Measurements from ENCODE around the gene MECP2. TPM values are rescaled to one million over a fixed set of nuclear protein-coding genes. Genes with fewer than 3 reads are reported as not detected.
"Not testable (repeated sequence)": the region's sequence is repeated elsewhere in the genome, so short reads cannot be mapped to it uniquely, and the experiment has no call there.

Gene MECP2
- total RNA-seq, 1 donor from 2014 or later: 69.8 TPM

- intact Hi-C loops (cut with micrococcal nuclease): no loop called here
Observed at GRCh38 chrX:154002215-154002719, 95.2 kb downstream of the MECP2 start.

GRCh38 chrX:154000051-154000450, 97.5 kb downstream of the MECP2 start:
- intact Hi-C loops (cut with micrococcal nuclease): no loop called here

GRCh38 chrX:153999359-154000037, 98.0 kb downstream of the MECP2 start:
- intact Hi-C loops (cut with micrococcal nuclease): no loop called here

- intact Hi-C loops (cut with micrococcal nuclease): no loop called here
Observed at GRCh38 chrX:153995504-153995903, 102.0 kb downstream of the MECP2 start.

- intact Hi-C loops (cut with micrococcal nuclease): not testable (repeated sequence)
Observed at GRCh38 chrX:153994398-153994797, 103.1 kb downstream of the MECP2 start.

GRCh38 chrX:153993978-153994377, 103.5 kb downstream of the MECP2 start:
- intact Hi-C loops (cut with micrococcal nuclease): no loop called here

GRCh38 chrX:153993079-153993478, 104.4 kb downstream of the MECP2 start:
- intact Hi-C loops (cut with micrococcal nuclease): no loop called here

GRCh38 chrX:153992180-153992579, 105.3 kb downstream of the MECP2 start:
- intact Hi-C loops (cut with micrococcal nuclease): no loop called here

- intact Hi-C loops (cut with micrococcal nuclease): no loop called here
Observed at GRCh38 chrX:153991013-153991580, 106.4 kb downstream of the MECP2 start.

- intact Hi-C loops (cut with micrococcal nuclease): no loop called here
Observed at GRCh38 chrX:153989973-153990655, 107.4 kb downstream of the MECP2 start.

- intact Hi-C loops (cut with micrococcal nuclease): no loop called here
Observed at GRCh38 chrX:153988493-153988892, 109.0 kb downstream of the MECP2 start.

- intact Hi-C loops (cut with micrococcal nuclease): loop anchor here (2.0 kb wide), 1 partner anchor 14 kb away; the partner anchor contains the start of gene HCFC1
Observed at GRCh38 chrX:153984351-153985178, 113.0 kb downstream of the MECP2 start.

- intact Hi-C loops (cut with micrococcal nuclease): no loop called here
Observed at GRCh38 chrX:153983321-153983801, 114.2 kb downstream of the MECP2 start.

- intact Hi-C loops (cut with micrococcal nuclease): loop anchor here (1.0 kb wide), 1 partner anchor 9 kb away; no protein-coding TSS in a partner anchor
Observed at GRCh38 chrX:153981771-153982533, 115.6 kb downstream of the MECP2 start.

- intact Hi-C loops (cut with micrococcal nuclease): loop anchor here (1.0 kb wide), 1 partner anchor 8 kb away; no protein-coding TSS in a partner anchor
Observed at GRCh38 chrX:153981231-153981630, 116.3 kb downstream of the MECP2 start.

GRCh38 chrX:153980394-153980793, 117.1 kb downstream of the MECP2 start:
- intact Hi-C loops (cut with micrococcal nuclease): not testable (repeated sequence)

- intact Hi-C loops (cut with micrococcal nuclease): loop anchor here (5.0 kb wide), 3 partner anchors 397 to 542 kb away; partner anchors contain the start of genes FAM3A, FLNA and RPL10
Observed at GRCh38 chrX:153974726-153975286, 122.7 kb downstream of the MECP2 start.

- intact Hi-C loops (cut with micrococcal nuclease): loop anchor here (5.0 kb wide), 3 partner anchors 398 to 543 kb away; partner anchors contain the start of genes FAM3A, FLNA and RPL10
Observed at GRCh38 chrX:153974003-153974725, 123.4 kb downstream of the MECP2 start.
